ENCODE data around the gene FOXC2. TPM values are rescaled to one million over a fixed set of nuclear protein-coding genes. Genes with fewer than 3 reads are reported as not detected.
A peak's percentile ranks its signal among the peaks of the same experiment; 100 is the strongest.

FOXC2 gene
- total and polyA plus RNA-seq, 7 donors = under 0.01 to 0.81 (median 0.39) TPM; not detected in 1

DNA sequence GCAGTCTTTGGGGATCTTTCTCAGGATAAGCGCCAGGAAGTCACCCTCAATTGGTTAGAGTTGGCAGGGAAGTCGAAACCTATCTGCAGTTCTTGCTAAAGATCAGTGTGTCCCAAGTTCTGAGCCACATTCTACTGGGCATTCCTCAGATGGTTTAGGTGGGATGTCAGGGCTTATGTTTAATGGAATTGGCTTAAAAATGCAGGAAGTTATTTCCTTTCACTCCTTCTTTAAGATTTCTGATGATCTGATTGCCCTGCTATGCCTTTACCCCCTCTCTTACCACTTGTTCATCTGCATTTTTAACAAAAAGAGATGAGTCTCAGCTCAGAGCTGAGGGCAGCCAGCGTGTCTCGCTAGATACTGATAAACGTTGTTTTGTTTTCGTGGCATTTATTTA is 42.5 kb downstream of the FOXC2 start:
- intact Hi-C loops (cut with DNase I) = no loop called here

DNA sequence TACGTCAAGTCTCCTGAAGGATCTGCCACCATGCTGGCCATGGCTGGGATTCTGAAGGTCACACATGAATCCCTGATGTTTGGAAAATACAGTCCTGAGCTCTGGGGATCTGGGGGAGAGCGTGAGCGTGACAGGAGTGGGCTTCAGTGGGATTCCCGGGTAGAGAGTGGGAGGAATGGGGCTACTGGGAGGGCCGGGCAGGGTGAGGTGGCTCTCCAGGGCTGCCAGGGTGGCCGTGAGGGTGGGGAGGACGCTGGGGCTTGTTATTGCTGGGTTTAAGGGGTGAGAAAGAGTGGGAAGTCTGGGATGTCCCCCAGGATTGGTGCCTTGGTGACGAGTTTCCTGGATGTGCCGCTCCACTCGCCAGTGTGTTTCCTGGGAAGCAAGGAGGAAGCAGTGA is 43.0 kb downstream of the FOXC2 start:
- 65 to 86% methylated on average over 10 of the region's 10 CpGs for WGBS, 2 donors
- peaks cover 0 to under 1% (median 0%) of the 10 kb centered on the region in 4 donors for H3K9me3 ChIP-seq
- intact Hi-C loops (cut with DNase I) = no loop called here
- H3K27ac ChIP-seq = no peak overlapping the region
- DNase-seq = no peak
- H3K27me3 ChIP-seq = peaks cover 0 to 60% (median 11%) of the 10 kb centered on the region in 3 donors
- no peak overlapping the region for H3K4me3 ChIP-seq
- no peaks in the 10 kb centered on the region for H3K4me1 ChIP-seq
- H3K36me3 ChIP-seq = no peaks in the 10 kb centered on the region
- TF ChIP-seq POLR2A (IDR thresholded peaks at IDR 0.05) (no peak), EP300 (IDR thresholded peaks at IDR 0.05) (no peak), POLR2AphosphoS5 (IDR thresholded peaks at IDR 0.05) (no peak)
- TF ChIP-seq, protein P1, sequence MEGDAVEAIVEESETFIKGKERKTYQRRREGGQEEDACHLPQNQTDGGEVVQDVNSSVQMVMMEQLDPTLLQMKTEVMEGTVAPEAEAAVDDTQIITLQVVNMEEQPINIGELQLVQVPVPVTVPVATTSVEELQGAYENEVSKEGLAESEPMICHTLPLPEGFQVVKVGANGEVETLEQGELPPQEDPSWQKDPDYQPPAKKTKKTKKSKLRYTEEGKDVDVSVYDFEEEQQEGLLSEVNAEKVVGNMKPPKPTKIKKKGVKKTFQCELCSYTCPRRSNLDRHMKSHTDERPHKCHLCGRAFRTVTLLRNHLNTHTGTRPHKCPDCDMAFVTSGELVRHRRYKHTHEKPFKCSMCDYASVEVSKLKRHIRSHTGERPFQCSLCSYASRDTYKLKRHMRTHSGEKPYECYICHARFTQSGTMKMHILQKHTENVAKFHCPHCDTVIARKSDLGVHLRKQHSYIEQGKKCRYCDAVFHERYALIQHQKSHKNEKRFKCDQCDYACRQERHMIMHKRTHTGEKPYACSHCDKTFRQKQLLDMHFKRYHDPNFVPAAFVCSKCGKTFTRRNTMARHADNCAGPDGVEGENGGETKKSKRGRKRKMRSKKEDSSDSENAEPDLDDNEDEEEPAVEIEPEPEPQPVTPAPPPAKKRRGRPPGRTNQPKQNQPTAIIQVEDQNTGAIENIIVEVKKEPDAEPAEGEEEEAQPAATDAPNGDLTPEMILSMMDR (IDR thresholded peaks at IDR 0.05) = no peak

More for the DNA sequence above, 42.5 kb downstream of the FOXC2 start:
- peaks cover 0 to 65% (median 16%) of the 10 kb centered on the region in 3 donors for H3K27me3 ChIP-seq
- peaks cover 0 to 3% (median 0%) of the 10 kb centered on the region in 4 donors for H3K9me3 ChIP-seq
- DNase-seq = no peak
- no peak overlapping the region for H3K27ac ChIP-seq
- WGBS, 2 donors = 85 to 87% methylated on average over 6 of the region's 6 CpGs
- TF ChIP-seq POLR2A (IDR thresholded peaks at IDR 0.05) (no peak), POLR2AphosphoS5 (IDR thresholded peaks at IDR 0.05) (no peak), EP300 (IDR thresholded peaks at IDR 0.05) (no peak)
- TF ChIP-seq, protein P1 (IDR thresholded peaks at IDR 0.05) = no peak
- no peak overlapping the region for H3K4me3 ChIP-seq
- no peaks in the 10 kb centered on the region for H3K36me3 ChIP-seq
- no peaks in the 10 kb centered on the region for H3K4me1 ChIP-seq

DNA sequence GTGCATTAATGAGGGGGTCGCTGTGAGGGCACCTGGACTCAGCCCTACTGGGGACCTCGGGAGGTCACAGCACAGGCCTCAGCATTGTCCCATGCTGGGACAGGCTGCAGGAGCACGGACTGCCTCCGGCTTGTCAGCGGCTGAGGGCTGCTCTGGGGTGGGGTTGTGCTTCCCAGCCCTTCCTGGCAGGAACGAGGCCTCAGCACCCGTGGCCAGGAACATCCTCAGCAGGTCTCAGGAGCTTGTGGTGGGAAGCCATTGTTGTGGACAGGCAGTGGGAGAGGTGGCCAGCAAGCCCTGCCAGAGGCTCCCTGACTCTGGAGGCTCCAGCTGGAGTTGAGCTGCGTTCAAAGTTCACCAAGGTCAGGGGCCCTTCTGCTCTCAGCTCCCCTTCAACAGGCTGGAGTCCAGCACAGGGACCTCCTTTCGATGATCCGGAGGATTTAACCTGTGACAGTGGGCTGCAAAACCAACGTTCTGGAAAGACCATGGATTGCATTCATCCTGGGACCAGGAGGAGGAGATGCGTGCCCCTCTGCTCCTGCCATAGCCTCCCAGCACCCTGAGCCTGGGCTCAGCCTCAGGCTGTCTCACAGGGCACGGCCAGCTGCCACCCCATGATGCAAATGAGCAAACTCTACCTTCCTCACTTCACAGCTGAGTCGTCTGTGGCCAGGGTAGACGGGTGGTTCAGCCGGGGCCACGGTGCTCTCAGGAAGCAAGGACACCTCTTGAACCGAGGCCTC is 44.3 kb downstream of the FOXC2 start:
- Histone ChIP-seq H3K4me1 (no peaks in the 10 kb centered on the region), H3K4me3 (no peak overlapping the region), H3K27ac (peak overlapping the region in 1 of 4 donors; percentile 15), H3K9me3 (no peaks in the 10 kb centered on the region), H3K36me3 (no peaks in the 10 kb centered on the region), H3K27me3 (peaks cover 0 to 47% (median 9%) of the 10 kb centered on the region in 3 donors)
- TF ChIP-seq, protein P1 (IDR thresholded peaks at IDR 0.05) = no peak
- TF ChIP-seq POLR2AphosphoS5 (IDR thresholded peaks at IDR 0.05) = no peak
- no peak for TF ChIP-seq POLR2A (IDR thresholded peaks at IDR 0.05)
- no peak for TF ChIP-seq EP300 (IDR thresholded peaks at IDR 0.05)
- no peak for DNase-seq
- intact Hi-C loops (cut with DNase I) = no loop called here
- 63 to 71% methylated on average over 18 of the region's 18 CpGs for WGBS, 2 donors

DNA sequence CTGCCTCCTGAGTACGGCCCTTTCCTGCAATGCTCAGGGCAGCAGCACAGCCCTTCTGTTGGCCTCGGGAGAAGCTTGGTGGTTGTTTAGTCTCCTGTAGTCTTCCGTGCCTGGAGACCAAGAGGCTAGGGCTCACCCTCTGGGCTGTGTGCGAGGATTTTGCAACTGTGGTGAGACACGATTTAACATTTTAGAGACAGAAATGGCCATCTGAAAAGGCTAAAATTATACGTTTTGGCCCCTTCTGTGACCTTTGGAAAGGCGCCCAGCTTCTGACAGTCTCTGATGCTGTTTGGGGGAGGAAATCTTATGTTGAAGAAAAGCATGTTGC is 44.9 kb downstream of the FOXC2 start:
- 62 to 74% methylated on average over 7 of the region's 7 CpGs for WGBS, 2 donors

More for the DNA sequence above, 44.9 kb downstream of the FOXC2 start:
- intact Hi-C loops (cut with DNase I) = no loop called here
- peak overlapping the region in 1 of 4 donors; percentile 15 for H3K27ac ChIP-seq
- no peak overlapping the region for H3K4me3 ChIP-seq
- no peaks in the 10 kb centered on the region for H3K4me1 ChIP-seq
- TF ChIP-seq POLR2AphosphoS5 (IDR thresholded peaks at IDR 0.05) (no peak), POLR2A (IDR thresholded peaks at IDR 0.05) (no peak), EP300 (IDR thresholded peaks at IDR 0.05) (no peak)
- TF ChIP-seq, protein P1 (IDR thresholded peaks at IDR 0.05) = no peak
- DNase-seq = no peak
- peaks cover 0 to 42% (median 9%) of the 10 kb centered on the region in 3 donors for H3K27me3 ChIP-seq
- H3K36me3 ChIP-seq = no peaks in the 10 kb centered on the region
- no peaks in the 10 kb centered on the region for H3K9me3 ChIP-seq

All from sigmoid colon (tissue), 7 donors.